Right forelimb (tissue), 1 donor: ENCODE results near the gene PCDHGB6.
"Not testable (repeated sequence)": the region's sequence is repeated elsewhere in the genome, so short reads cannot be mapped to it uniquely, and the experiment has no call there.

Experiments used
- DNase-seq: peaks from one replicate; pipeline ENCODE4 v3.0.0-alpha.2; 2018

The PCDHGB6 gene

GRCh38 chr5:141407790-141408505, at the start of gene PCDHGB6:
TSS of gene PCDHGB6 (plus strand) at chr5:141408021. CDS start at chr5:141408203, 182 bp downstream.
- not testable (repeated sequence) for DNase-seq

- no peak for DNase-seq
Observed at GRCh38 chr5:141359790-141360426, 47.9 kb upstream of the PCDHGB6 start, which contains the start of gene PCDHGB2. TSS of gene PCDHGB2 (plus strand) at chr5:141359994. CDS start at chr5:141360136, 142 bp downstream.

- DNase-seq: no peak
Observed at GRCh38 chr5:141360685-141361084, 47.1 kb upstream of the PCDHGB6 start.

GRCh38 chr5:141362719-141363118, 45.1 kb upstream of the PCDHGB6 start:
- DNase-seq: no peak

- DNase-seq: no peak
Observed at GRCh38 chr5:141363952-141364660, 43.7 kb upstream of the PCDHGB6 start, which contains the start of gene PCDHGA5. TSS of gene PCDHGA5 (plus strand) at chr5:141364162. CDS start at chr5:141364331, 169 bp downstream.

- no peak for DNase-seq
Observed at GRCh38 chr5:141366016-141366896, 41.6 kb upstream of the PCDHGB6 start.

- no peak for DNase-seq
Observed at GRCh38 chr5:141369994-141370848, 37.6 kb upstream of the PCDHGB6 start, which contains the start of gene PCDHGB3. TSS of gene PCDHGB3 (plus strand) at chr5:141370242. CDS start at chr5:141370395, 153 bp downstream.

- no peak for DNase-seq
Observed at GRCh38 chr5:141371572-141372475, 36.0 kb upstream of the PCDHGB6 start.

GRCh38 chr5:141373673-141374317, 34.0 kb upstream of the PCDHGB6 start, which contains the start of gene PCDHGA6:
TSS of gene PCDHGA6 (plus strand) at chr5:141373891. CDS start at chr5:141374084, 193 bp downstream.
- no peak for DNase-seq

- no peak for DNase-seq
Observed at GRCh38 chr5:141374627-141375026, 33.2 kb upstream of the PCDHGB6 start.

GRCh38 chr5:141375444-141376155, 32.2 kb upstream of the PCDHGB6 start:
- not testable (repeated sequence) for DNase-seq

- no peak for DNase-seq
Observed at GRCh38 chr5:141382469-141383294, 25.1 kb upstream of the PCDHGB6 start, which contains the start of gene PCDHGA7. TSS of gene PCDHGA7 (plus strand) at chr5:141382742. CDS start at chr5:141382900, 158 bp downstream.

GRCh38 chr5:141383345-141383744, 24.5 kb upstream of the PCDHGB6 start:
- no peak for DNase-seq

- DNase-seq: no peak
Observed at GRCh38 chr5:141384471-141385267, 23.2 kb upstream of the PCDHGB6 start.

- DNase-seq: not testable (repeated sequence)
Observed at GRCh38 chr5:141387557-141388311, 20.1 kb upstream of the PCDHGB6 start, which contains the start of gene PCDHGB4. TSS of gene PCDHGB4 (plus strand) at chr5:141387698. CDS start at chr5:141387885, 187 bp downstream.

- no peak for DNase-seq
Observed at GRCh38 chr5:141388661-141389060, 19.2 kb upstream of the PCDHGB6 start.
